VCaP (cell line): ENCODE results near the gene ITGA11.

Source experiments
- H3K27ac ChIP-seq: fragments of 450-650 bp; 2 replicates; pipeline ENCODE4 v1.5.1; 2017
- TF ChIP-seq, protein P1 (sequence below): fragments of 450-650 bp; conservative IDR thresholded peaks from 2 replicates; pipeline ENCODE4 v1.5.1; 2017; ENCODE audit warnings: mild to moderate bottlenecking, moderate library complexity

Gene ITGA11

DNA sequence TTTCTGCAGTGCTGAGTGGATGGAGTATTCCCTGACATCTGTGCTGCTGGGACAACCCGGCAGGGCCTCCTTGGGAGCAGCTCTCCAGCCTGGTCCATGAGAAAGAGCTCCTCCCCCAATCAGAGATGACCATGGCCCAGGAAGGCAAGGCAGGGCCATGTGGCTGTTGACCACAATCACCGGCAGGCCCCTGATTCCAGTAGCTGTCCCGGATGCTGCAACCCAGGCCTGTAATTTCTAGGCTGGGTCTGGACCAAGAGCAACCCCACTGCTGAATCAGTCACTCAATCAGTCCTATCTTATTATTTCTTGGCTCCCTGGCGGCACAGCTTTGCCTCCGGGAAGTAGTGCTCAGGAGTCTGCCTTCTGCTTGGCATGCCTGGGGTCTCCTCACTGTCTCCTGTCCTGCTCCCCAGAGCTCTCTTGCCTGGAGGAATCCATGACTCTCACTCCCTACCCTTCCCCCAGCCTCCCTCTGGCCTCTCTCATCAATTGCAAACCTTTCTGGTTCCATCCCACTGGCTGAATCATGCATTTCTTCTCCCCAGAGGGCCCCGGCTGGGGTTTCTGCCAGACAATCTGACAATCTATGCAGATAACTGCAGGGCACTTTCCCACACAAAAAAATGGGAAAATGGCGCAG, 32.6 kb upstream of the ITGA11 start:
- H3K27ac ChIP-seq, result no peak overlapping the region
- TF ChIP-seq, protein P1, sequence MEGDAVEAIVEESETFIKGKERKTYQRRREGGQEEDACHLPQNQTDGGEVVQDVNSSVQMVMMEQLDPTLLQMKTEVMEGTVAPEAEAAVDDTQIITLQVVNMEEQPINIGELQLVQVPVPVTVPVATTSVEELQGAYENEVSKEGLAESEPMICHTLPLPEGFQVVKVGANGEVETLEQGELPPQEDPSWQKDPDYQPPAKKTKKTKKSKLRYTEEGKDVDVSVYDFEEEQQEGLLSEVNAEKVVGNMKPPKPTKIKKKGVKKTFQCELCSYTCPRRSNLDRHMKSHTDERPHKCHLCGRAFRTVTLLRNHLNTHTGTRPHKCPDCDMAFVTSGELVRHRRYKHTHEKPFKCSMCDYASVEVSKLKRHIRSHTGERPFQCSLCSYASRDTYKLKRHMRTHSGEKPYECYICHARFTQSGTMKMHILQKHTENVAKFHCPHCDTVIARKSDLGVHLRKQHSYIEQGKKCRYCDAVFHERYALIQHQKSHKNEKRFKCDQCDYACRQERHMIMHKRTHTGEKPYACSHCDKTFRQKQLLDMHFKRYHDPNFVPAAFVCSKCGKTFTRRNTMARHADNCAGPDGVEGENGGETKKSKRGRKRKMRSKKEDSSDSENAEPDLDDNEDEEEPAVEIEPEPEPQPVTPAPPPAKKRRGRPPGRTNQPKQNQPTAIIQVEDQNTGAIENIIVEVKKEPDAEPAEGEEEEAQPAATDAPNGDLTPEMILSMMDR, result no peak

DNA sequence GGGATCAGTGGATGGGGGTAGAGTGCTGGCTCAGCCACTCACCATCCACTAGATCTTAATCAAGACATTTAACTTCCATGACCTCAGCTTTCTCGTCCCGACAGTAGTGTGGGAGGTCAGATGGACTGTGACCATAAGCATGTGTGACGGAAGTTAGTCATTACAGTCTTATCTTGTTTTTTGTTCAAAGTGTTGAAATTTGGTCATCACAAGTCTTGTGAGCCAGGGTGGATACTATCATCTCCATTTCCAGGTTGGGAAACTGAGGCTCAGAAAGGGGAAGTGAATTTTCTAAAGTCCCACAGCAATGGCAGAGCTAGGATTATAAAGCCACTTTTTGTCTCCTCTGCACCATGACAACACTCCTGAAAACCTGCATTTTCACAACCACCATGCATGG, 32.0 kb upstream of the ITGA11 start:
- H3K27ac ChIP-seq, result no peak overlapping the region
- TF ChIP-seq, protein P1, result no peak

DNA sequence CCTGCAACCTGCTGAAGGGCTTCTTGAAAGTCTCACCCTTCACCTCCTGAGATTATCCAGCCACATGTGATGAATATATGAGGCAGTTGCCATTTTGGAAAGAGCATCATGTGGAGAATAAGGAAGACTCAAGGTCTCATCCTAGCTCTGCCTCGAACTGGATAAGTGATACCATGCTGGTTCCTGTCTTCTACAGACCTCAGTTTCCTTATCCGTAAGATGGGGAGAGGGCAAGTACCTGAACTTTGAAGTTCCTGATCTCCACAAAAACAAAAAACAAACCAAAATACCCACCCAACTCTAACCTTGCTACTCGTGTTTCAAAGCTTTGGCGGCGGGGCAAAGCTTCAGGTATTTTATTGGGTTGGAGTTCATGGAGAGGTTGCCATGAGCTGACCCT, 31.5 kb upstream of the ITGA11 start:
- TF ChIP-seq, protein P1, result no peak
- no peak overlapping the region for H3K27ac ChIP-seq

DNA sequence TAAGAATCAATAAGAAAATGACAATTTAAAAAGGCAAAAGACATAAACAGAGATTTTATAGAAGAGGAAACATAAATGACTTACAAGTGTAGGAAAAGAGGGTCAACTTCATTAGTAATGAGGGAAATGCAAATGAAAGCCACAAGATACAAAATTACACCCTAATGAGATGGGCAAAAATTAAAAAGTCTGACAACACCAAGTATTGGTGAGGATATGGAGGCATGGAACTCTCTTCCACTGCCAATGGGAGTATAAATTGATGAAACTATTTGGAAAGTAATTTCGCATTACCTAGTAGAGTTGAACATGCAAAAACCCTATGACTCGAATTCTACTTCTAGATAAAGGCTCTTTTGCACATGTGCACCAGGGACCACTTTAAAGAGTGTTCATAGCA, 28.2 kb upstream of the ITGA11 start:
- TF ChIP-seq, protein P1, result no peak
- no peak overlapping the region for H3K27ac ChIP-seq

DNA sequence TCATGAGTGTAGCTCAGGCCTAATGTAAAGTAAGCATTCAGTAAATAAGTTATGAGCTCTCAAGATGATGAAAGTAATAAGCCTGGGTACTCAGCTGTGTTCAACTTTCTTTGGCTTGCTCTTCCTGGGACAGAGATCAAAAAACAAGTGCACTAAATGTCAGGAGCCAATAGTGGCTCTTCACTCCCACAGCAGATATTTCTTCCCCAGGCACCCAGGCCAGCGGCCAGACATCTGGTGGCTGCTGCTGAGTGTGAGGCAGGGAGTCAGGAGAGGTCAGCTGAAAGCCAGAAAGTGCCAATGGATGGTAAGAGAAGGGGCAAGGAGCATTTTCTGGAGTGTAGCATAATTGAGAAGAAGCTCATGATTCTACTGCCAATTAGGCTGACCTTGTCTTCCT, 18.2 kb upstream of the ITGA11 start:
- no peak overlapping the region for H3K27ac ChIP-seq
- TF ChIP-seq, protein P1, result no peak

DNA sequence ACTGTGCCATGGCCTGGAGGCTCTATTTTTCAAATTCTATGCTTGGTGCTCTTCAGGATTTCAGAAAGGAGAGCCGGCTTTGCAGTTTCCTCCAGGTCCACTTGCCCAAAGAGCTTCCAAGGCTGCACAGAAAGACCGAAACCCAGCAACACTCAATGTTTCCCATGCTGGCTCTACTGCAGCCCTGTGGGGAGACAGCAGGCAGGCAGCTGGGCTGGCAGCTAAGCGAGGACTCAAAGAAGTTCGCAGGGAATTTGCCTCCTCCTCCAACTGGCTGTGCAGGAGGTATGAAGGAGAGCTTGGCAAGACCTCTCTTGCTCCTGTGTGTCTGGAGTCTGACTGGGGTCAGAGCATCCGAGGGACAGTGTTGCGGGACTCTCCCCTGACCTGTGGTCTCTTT, 17.4 kb upstream of the ITGA11 start:
- no peak overlapping the region for H3K27ac ChIP-seq

DNA sequence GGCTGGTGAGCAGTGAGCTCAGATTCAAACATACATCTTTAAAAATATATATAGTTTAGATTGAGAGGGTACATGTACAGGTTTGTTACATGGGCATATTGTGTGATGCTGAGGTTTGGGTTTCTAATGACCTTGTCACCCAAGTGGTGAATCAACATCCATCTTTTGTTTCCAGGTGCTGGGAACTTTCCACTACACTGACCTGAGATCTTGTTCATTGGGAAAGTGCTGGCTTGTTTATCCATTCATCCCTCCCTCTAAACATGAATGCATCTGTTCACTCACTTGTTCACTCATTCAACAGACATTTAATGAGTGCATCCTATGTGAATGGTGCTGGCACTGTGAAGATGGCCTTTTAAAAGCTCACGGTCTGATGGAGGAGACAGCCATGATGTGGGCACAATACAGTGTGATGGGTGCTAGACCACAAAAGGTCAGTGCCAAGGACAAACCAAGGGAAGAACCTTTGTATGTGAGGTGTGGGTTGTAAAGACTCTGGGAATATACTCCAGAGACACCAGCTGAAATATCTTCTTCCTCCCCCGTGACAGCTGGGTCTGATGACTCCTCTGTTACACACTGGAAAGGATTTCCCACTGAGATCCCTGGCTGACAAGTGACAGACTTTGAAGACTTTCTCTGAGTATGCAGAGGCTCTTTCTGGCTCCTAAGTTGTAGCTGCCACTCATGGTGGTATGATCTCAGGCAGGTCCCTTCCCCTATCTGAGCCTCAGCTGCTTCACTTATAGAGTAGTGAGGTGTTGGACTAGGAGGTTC, 16.2 kb upstream of the ITGA11 start:
- TF ChIP-seq, protein P1, result no peak
- no peak overlapping the region for H3K27ac ChIP-seq

More for the DNA sequence above, 17.4 kb upstream of the ITGA11 start:
- TF ChIP-seq, protein P1, result no peak
